ENCODE measurements around the gene CLASP1.

DNA sequence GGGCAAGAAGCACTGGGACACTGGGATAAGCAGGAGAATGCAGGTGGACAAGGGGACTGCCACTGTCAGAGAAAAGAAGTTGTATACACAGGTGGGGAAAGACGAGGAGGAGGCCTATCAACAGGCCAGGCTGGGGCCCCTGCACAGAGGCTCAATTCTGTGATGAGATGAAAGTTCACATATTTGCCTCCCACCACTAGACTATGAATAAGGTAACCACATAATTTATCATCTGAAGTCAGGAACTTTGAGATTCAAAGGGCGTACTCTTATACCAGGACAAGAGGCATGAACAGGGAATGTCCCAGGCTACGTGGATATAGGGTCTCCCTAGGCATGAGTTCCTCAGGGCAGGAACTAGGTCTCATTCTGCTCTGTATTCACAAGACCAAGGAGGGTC is 84.4 kb downstream of the CLASP1 start:
- TF ChIP-seq, protein P1, sequence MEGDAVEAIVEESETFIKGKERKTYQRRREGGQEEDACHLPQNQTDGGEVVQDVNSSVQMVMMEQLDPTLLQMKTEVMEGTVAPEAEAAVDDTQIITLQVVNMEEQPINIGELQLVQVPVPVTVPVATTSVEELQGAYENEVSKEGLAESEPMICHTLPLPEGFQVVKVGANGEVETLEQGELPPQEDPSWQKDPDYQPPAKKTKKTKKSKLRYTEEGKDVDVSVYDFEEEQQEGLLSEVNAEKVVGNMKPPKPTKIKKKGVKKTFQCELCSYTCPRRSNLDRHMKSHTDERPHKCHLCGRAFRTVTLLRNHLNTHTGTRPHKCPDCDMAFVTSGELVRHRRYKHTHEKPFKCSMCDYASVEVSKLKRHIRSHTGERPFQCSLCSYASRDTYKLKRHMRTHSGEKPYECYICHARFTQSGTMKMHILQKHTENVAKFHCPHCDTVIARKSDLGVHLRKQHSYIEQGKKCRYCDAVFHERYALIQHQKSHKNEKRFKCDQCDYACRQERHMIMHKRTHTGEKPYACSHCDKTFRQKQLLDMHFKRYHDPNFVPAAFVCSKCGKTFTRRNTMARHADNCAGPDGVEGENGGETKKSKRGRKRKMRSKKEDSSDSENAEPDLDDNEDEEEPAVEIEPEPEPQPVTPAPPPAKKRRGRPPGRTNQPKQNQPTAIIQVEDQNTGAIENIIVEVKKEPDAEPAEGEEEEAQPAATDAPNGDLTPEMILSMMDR (conservative IDR thresholded peaks at IDR 0.05): no peak
- TF ChIP-seq ZFX (IDR thresholded peaks at IDR 0.05): no peak
